Measurements from ENCODE around the gene FOSL1.

FOSL1 gene

DNA sequence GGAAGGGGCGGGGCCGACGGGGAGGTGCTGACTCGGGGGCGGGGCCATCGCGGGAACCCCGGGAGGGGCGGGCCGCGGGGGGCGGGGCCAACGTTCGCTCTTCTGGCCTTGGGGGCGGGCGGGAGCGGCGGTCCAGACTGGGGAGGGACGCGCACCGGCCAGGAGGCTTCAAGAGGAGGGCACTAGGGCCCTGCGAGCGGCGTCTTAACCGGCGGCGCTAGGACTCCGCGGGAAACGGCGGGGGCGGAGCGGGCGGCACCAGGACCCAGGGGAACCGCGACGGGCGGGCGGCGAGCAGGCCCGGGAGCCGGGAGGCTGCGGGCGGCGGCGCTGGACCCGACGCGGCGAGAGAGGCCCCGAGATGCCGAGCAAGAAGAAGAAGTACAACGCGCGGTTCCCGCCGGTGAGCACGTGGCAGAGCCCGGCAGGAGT lies 19.0 kb upstream of the FOSL1 start, which contains the start of gene DRAP1:
Gene DRAP1, plus strand, starts transcription at position 286 of the 432 bp plus-strand sequence. Its CDS starts 76 bp downstream, at position 362.
- peak; percentile 99 for DNase-seq

DNA sequence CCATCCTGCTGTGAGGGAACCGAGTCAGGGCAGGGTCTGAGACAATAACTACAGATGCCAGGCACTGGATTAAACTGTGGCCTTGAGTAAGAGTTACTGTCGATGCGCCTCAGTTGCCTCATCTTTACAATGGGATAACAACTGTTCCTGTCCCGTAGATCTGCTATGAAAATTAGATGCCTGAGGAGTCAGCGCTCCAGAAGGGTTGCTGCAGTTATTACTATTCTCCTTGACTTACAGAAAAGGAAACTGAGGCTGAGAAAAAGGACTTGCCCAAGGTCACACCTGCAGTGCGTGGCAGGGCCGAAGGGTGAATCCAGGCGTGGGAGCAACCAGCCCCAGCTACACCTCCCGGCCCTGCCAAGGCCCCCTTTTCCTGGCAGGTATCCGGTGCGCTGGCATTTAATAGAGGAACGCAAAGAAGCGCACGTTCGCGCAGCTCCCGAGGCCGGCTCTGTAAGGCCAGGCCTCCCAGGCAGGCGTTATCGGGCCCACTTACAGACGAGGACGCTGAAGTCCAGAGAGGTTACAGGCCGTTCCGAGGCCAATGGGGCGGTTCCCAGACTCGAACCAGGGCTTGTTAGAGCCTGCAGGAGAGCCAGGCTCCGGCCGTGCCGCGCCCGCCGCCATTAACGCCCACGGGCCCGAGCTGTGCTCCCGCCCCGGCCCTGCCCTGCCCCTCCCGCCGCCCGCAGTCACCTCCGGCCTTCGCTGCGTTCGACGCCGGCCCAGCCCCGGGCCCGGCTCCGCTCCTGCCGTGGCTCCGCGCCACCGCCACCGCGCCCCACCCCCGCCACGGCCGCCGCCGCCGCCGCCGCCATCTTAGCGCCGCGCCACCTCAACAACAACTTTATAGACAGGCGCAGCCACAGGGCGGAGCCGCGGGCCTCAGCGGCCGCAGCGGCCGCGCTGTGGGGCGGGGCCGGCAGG lies 18.3 kb upstream of the FOSL1 start, which contains the start of gene C11orf68:
Gene C11orf68, minus strand, starts transcription at position 852 of the 930 bp plus-strand sequence. Its CDS starts 31 bp downstream, at position 821.
- no peak for DNase-seq

DNA sequence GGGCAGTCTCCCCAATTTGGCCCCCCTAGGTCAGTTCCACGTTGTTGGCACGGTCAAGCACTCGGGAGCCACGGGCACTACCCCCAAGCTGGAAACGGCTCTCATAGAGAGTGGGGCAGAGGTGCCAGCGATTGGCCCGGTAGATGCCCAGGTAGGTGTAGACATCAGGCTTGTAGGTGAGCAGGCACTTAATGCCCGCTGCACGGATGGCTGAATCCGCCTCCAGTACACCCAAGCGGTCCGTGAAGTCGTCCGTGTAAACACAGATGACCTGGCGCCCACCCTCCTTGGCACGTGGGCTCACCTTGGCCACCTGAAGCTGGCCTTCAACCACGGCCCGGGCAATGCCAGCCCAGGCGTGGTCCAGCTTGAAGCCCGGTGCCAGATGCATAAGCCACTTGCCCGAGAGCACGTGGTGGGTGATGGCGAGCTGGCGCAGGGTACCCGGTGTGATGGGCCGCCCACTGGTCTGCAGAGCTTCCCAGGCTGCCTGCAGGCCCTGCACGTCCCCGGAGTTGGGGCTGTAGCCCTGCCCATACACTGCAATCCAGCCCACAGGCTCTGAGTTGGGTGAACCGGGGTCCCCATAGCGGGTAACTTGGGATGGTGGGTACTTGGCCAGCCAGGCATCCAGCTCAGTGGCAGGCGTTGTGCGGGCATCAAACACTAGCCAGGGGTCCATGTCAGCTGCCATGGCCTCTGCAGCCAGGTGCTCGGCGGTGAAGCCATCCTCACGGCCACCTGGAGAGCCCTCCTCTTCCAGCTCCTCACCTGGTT lies 17.4 kb upstream of the FOSL1 start:
- no peak for DNase-seq

DNA sequence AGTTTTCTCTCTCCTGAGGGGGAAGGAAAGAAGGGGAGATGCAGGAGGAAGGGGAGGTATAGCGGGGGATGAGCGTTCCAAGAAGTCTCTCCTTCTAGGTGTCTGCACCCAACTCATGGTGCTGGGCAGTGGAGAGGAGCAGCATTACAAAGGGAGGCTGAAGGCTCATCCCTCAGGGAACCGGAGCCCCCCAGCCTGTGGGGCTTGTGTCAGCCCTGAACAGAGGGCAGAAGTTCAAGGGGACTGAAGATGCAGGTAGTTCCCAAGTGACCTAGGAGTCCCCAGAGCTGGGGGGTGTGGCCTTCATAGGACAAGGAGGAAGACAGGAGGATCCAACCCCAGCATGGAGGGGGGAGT lies 16.9 kb upstream of the FOSL1 start:
- DNase-seq = no peak

DNA sequence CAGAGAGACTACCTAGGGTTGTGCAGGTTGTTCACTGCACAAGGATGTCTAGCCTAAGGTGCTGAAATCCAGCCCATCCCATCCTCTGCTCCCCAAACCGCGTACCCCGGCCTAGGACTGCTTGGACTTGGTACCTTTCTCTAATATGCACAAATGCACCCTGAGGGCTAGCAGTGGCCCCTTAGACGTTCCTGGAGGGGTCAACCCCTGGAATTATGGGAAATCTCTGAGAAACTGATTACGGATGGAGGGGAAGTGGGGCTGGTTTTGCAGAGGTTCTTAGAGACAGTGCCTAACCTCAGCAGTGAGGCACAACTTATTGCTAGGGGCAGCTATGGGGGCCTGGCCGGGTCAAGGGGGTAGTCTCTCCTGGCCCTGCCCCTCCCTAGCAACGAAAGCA lies 16.2 kb upstream of the FOSL1 start:
- DNase-seq = no peak

DNA sequence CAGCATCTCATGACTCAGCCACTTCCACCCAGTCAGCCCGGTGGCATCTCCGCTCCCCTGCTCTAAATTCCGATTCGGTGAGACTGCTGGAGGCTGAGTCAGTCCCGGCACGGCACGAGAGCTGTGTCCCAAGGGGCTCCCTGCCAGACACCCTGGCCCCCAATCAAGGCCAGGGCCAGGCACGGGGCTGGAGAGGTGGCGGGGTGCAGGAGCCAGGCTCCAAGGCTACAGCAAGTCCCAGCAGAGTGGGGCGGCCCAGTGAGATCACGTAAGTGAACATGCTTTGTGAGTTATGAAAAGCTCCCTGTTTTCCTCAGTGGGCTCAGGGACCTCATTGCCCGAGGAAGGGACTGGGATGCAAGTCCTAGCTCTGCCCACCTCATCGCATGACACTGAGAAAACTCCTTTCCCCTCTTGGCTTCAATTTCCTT lies 15.6 kb upstream of the FOSL1 start:
- no peak for DNase-seq

DNA sequence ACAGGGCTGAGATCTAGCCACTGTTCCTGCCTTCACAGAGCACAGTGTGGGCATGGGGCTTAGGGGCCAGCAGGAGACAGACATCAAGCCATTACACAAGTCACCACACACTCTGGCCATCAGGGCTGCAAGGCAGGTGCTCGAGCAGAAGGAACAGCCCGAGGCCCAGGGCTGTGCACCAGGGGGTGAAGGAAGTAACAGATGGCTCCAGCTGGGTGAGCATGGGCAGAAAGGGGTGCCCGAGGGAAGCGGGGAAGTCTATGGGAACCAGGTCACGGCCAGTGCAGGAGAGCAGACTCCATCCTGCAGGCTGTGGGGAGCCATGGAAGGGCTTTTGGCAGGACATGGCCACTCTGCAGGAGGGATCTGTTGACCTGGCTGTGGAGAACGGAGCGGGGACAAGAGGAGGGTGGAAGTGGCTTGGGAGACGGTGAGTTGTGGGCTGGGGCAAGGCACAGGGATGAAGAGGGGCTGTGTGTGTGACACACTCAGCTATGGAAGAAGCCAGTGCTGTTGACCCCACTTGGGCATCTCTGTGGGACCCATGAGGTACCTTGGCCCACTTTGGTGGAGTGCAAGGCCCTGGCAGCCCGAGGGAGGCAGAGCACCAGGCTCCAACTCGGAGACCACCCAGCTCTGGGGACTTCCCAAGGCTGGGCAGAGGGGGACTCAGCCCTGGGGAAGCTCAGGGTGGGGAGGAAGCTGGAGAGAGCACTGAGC lies 15.1 kb upstream of the FOSL1 start:
- DNase-seq = no peak

DNA sequence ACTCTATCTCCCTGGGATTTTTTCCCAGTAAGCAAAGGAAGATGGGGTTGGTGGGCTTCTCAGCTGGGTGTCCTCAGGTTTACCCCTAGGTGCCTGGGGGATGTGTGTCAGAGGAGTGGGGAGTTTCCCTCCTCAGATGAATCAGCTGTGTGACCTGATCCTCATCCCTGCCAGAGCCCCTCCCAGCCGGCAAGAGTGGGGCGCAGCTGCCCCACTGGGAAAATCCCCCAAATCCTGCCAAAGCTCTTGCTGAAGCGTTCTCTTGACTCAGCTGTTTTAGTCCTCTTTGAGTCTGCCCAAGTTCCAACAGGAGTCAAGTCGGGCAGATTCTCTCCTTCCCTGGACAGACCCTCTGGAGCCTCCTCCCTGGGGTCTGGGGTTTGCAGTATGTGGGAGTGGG lies 12.7 kb upstream of the FOSL1 start:
- DNase-seq = no peak

DNA sequence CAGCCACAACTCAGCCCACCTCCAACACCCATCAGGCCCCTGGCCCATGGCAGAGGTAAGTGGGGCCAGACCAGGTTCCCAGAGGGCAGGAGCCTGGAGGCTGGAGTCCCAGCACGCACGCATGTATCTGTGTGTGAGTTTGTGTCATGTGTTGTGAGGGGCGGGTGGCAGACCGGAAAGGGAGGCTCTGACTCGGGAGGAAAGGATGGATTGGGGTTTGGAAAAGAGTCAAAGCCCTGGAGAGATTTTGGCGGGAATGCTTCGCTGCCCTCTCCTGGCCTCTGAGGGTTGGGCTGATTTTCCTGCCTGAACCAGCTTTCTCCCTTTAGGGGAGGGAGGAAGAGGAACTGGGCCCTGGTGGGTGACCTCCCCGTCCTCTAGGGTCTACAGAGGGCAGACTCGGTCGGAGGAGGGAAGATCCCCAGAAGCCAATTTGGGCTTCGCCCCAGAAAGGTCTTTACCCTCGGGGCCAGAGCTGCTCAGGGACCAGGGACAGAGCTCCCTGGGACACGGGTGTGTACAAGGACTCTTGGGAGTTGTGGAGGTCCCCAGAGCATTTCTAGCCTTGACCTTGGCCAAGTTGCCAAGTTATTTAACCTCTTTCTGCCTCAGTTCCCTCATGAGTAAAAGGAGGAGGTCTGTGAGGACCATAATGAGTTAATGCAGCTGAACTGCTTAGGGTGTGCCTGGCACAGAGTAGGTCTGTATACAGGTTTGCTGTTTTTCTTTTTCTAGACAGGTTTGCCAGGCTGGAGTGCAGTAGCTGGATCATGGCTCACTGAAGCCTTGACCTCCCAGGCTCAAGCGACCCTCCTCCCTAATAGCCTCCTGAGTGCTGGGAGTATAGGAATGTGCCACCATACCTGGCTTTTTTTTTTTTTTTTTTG lies 11.7 kb upstream of the FOSL1 start:
- no peak for DNase-seq

DNA sequence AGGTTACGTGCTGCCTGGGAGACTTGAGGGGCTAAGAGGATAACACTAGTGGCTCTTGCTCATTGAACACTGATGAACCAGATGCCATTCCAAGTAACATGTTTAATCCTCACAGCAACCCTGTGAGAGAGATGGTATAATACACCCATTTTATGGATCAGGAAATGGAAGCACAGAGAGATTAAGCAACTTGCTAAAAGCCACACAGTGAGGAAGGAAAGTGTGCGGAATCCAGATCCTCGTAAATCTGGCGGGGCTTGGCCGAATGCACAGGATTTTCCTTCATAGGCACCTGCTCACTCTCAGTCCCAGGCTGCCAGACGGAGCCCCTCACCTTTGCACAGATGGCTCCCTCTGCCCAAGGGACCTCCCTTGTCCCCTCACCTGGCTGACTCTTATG lies 7.7 kb upstream of the FOSL1 start:
- no peak for DNase-seq

DNA sequence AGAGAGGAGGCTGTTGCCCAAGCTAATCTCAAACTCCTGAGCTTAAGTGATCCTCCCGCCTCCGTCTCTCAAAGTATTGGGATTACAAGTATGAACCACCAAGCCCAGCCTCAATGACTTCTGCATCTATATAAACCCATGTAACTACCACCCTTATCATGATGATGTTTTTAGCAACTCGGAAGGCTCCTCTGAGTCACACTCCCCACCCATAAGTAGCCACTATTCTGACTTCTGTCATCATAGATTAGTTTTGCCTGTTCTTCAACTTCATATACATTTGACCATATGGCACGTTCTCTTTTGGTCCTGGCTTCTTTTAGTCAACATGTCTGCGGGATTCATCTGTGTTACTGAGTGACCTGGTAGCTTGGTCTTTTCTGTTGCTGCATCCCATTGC lies 6.4 kb upstream of the FOSL1 start:
- DNase-seq = no peak

DNA sequence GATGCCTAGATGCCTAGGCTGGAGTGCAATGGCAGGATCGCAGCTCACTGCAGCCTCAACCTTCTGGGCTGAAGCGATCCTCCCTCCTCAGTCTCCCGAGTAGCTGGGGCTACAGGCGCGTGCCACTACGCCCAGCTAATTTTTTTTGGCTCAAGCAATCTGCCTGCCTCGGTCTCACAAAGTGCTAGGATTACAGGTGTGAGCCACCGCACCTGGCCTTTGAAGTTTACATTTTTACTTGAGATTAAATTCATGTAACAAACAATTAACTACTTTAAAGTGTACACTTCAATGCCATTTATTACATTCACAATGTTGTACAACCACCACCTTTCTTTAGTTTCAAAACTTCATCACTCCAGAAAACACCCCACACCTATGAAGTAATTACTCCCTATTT lies 3.5 kb upstream of the FOSL1 start:
- DNase-seq = no peak

DNA sequence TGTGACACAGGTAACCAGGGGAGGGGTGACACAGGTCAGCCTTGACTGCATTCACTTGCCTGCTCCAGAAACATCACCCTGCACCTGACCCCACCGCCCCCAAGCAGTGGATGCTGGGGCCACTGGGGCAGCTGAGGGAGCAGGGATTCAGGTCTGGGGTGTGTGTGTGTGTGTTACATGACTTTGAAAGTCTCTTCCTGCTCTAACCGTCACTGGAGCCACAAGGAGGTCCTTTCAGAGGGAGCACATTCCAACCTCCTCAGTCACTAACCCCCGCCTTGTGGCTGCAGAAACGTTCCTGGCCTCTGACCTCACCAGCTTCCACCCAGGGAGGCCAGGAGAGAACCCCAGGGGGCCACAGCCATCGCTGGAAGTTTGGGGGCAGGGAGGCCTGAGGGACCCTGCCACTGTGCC lies 2.9 kb upstream of the FOSL1 start:
- no peak for DNase-seq

DNA sequence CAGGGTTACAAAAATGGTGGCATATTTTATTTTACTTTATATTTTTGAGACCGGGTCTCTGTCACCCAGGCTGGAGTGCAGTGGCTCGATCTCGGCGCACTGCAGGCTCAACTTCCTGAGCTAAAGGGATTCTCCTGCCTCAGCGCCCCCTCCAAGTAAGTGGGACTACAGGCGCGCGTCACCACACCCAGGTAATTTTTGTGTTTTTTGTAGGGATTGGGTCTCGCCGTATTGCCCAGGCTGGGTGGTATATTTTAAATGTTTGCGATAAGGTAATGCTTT lies 652 bp upstream of the FOSL1 start:
- no peak for DNase-seq

DNA sequence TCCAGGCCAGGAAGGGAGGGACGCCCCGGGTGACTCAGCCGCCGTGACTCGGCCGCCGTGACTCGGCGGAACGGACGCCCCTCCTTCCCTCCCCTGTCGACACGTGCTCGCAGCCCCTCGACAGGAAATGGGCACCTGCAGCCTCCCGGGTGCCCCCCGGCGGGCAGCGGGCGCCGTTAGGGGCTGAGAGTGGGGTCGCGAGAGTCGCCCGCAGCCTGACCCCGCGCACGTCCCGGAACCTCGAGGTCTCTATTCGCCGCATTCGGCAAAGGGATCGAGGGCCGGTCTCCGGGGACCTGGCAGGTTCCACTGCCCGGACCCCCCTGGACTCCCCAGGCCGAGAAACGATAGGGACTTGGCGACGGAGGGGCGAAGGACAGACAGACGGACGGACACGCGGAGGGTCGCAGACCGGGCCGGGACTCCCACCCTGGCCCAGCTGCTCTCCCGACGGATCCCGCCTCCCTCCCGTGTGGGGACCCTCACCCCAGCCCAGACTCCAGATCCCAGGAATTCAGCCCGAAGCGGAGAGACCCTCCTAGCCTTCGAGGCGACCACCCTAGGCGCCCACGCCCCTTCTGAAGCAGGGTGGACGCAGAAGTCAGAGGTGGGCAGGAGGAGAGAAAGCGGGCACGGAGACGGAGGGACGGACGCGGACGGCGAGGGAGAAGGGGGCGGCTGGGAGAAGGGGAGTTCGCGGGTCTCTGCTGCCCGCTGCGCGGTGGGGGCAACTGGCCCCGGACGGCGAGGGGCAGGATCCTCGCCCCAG lies 648 bp downstream of the FOSL1 start:
- DNase-seq = peak; percentile 55

DNA sequence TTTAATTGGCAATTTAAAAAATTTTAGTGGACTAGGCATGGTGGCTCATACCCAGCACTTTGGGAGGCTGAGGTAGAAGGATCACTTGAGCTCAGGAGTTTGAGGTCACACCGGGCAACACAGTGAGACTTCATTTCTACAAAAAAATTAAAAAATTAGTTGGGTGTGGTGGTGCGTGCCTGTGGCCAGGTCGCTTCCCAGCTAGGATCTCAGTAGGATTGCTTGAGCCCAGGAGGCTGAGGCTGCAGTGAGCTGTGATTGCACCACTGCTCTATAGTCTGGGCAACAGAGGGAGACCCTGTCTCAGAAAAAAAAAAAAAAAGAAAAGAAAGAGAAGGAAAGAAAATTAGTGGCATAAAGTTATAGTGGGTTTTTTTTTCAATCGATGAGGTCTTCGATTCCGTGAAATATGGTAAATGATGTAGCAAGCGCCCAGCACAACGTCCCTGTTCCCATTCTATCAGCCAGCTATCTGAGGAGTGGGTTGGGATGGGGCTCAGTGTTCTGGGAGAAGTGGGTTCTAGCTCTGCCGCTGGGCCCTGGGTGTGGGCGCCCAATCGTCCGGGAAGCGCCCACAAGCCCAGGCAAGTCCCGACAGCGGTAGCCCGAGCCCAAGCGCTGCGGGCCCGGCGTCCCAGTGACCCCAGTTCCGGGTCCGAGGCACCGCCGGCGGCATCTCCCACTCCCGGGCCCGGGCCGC lies 1.4 kb downstream of the FOSL1 start:
- DNase-seq = no peak

DNA sequence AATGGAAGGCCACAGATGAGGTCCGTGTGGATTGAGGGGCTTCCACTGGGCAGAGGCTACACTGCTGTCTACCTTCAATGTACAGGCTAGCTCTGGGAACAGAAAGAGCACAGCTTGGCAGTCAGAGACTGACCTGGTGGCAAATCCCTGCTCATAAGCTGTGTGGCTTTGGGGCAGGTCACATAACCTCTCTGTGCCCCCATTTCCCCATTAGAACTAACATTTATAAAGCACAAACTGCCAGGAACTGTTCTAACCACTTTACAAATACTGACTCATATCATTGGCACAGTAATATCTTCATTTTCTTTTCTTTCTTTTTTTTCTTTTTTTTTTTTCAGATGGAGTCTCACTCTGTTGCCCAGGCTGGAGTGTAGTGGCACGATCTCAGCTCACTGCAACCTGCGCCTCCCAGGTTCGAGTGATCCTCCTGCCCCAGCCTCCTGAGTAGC lies 3.1 kb downstream of the FOSL1 start:
- DNase-seq = no peak

DNA sequence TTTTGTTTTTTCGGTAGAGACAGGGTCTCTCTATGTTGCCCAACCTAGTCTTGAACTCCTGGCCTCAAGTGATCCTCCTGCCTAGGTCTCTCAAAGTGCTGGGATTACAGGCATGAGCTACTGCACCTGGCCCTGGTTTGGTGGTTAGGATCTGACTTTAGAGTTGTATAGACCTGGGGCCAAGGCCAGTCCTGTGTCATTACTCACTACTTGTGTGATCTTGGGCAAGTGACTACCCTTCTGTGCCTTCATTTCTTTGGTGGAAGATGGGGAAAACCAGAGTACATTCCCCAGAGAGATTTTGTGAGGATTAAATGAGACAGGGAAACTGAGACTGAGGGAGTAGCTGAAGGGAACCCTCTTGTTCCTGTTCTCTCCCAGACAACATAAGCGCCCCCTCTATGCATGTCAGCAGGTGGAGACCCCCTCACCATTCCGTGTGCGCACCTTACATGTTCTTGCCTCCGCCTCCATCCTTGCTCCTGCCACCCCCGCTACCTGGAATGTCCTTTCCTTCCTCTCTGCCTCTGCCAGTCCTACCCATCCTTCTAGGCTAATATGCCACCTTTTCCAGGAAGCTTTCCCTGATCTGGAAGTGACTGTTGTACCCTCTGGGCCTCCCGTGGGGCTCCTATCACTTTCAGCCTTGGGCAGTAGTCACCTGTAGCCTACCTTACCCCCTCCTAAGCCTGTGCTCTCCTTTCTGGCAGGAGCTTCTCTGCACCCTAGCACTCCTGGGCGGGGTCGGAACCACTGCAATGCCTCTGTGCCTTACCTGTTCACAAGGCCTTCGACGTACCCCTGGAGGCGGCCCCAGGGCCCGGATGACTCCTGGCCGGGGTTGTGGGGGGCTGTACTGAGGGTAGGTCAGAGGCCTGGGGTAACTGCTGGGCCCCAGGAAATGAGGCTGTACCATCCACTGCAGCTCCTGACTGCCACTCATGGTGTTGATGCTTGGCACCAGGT lies 3.9 kb downstream of the FOSL1 start:
- no peak for DNase-seq

DNA sequence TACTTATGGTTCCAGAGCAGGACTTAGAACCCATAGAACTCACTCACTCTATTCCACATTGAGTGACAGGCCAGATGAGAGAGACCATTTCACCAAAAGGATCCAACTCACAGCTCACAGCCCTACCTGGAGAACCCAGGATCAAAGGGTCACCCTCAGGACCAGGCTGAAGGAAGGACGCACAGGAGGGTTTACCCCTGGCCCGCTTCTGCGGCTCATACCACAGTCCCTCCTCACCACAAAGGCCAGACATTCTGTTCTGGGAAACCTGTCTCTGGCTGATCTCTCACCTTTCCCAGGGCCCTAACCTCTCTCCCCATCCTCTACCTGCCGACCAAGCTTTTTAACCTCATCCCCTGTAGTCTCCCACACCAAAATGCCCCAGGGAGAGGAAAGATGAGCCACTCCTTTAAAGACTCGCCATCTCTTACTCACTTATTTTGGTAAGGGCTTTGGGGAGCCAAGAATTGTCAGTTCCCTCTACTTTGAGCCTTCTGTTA lies 4.7 kb downstream of the FOSL1 start:
- no peak for DNase-seq

Measured in CD4-positive, alpha-beta T cell treated with Interleukin-21 for 1 hour (primary cell).